HG02970 (cell line): ENCODE measurements around the gene HLA-DRB5.
A peak's percentile ranks its signal among the peaks of the same experiment; 100 is the strongest.
"Not testable (repeated sequence)": the region's sequence is repeated elsewhere in the genome, so short reads cannot be mapped to it uniquely, and the experiment has no call there.

ENCODE experiments used
- ATAC-seq: cut with Tn5 transposase; IDR thresholded peaks from one replicate; pipeline ENCODE4 v1.9.1; 2021; ENCODE audit warnings: mild to moderate bottlenecking, moderate library complexity, moderate number of reproducible peaks; ENCODE audit not compliant: unreplicated experiment, low FRiP score

Gene HLA-DRB5

GRCh38 chr6:32517654-32518445 lies 12.2 kb downstream of the HLA-DRB5 start:
- no peak for ATAC-seq

GRCh38 chr6:32501016-32501415 lies 29.1 kb downstream of the HLA-DRB5 start:
- no peak for ATAC-seq

- ATAC-seq: no peak
Measured at GRCh38 chr6:32492351-32492750, 37.7 kb downstream of the HLA-DRB5 start.

GRCh38 chr6:32491700-32492099 lies 38.4 kb downstream of the HLA-DRB5 start:
- no peak for ATAC-seq

DNA sequence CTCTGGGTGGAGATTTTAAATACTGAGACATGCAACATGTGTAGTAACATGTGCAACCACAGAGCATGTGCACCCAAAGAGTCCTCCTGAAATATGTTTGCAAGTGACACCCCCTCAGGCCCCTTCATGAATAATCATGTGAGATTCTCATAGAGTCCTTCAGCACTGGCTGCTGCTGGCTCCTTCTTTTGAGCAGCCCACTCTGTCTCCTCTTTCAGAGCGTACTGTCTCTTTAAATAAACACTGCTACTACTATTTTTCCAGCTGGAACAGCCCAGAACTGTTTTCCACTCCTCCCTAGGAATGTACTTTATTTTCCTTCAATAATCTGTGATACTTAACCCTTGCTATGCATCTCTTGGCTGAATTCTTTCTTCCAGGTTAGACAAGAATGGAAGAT lies 42.0 kb downstream of the HLA-DRB5 start:
- ATAC-seq: no peak

DNA sequence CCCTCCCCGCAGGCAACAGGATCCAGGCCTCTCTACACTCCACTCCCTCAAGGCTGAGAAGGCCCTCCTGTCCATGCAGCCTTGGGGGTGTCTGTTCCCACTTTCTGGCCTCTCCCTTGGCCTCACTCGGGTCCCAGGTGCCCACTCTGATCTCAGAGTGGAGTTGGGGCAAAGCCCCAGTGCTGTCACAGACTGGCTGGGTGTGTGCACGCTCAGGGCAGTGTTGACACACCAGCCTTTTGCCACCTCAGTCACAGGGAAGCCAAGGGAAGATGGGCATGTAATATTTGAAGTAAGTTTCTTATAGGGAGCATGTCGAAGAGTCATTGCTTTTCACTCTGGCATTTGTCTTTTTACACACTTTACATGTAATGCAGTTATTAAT lies 45.5 kb downstream of the HLA-DRB5 start:
- ATAC-seq: no peak

- no peak for ATAC-seq
Measured at GRCh38 chr6:32483968-32484613, 46.0 kb downstream of the HLA-DRB5 start.

- no peak for ATAC-seq
Measured at GRCh38 chr6:32475392-32476206, 54.5 kb downstream of the HLA-DRB5 start.

DNA sequence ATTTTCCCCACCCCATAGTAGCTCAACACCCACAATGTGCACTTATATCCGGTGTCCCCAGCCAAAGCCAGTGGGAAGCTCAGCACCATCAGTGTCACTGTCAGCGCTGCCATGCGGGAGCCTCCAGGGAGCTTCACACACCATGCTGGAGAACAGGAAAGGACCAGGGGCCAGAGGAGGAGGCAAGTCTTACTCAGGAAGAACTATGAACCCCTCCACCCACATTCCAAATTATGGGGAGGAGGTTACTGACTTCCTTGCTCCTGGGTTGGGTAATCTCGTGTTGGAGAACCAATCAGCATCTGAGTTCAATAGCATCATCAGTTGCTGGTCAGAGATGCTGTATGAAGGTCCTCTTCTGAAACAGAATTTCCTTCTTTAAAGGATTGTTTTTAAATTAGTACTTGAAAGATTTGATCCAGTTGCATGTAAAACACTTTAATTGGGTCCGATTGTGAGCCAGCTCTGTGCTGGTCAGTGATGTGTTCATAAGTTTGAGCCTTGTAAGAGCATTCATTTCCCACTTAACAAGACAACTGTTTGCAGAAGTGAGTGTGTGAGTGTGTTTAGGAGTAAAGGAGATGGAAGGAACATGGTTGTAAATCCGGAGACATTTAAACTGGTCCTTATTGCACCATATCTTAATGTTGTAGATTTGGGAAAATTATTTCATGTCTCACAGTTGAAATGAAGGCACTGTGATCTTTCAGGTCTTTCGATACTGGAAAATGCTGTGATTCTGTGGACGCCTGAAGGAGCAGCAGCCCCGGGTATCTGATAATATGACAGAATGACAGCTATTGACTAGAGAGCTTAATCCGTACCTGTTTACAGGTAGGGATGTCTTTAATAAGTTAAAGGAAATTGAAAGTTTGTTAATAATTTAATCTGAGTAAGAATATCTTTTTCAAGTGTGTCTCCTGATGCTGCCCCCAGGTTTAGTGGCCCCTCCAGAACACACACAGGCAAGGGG lies 56.4 kb downstream of the HLA-DRB5 start:
- peak; percentile 66 for ATAC-seq

- no peak for ATAC-seq
Measured at GRCh38 chr6:32472781-32473375, 57.2 kb downstream of the HLA-DRB5 start.

- not testable (repeated sequence) for ATAC-seq
Measured at GRCh38 chr6:32467743-32468503, 62.2 kb downstream of the HLA-DRB5 start.
